Activated CD4-positive, CD25-positive, alpha-beta regulatory T cell treated with anti-CD3 and anti-CD28 coated beads, Interleukin-2, amount 50 U/mL, for 72 hours (primary cell): ENCODE data around the gene RNASE11.
"Not testable (repeated sequence)": the region's sequence is repeated elsewhere in the genome, so short reads cannot be mapped to it uniquely, and the experiment has no call there.

Source experiments
- DNase-seq: peaks from one replicate; pipeline ENCODE4 v3.0.0; 2021

The RNASE11 gene

DNA sequence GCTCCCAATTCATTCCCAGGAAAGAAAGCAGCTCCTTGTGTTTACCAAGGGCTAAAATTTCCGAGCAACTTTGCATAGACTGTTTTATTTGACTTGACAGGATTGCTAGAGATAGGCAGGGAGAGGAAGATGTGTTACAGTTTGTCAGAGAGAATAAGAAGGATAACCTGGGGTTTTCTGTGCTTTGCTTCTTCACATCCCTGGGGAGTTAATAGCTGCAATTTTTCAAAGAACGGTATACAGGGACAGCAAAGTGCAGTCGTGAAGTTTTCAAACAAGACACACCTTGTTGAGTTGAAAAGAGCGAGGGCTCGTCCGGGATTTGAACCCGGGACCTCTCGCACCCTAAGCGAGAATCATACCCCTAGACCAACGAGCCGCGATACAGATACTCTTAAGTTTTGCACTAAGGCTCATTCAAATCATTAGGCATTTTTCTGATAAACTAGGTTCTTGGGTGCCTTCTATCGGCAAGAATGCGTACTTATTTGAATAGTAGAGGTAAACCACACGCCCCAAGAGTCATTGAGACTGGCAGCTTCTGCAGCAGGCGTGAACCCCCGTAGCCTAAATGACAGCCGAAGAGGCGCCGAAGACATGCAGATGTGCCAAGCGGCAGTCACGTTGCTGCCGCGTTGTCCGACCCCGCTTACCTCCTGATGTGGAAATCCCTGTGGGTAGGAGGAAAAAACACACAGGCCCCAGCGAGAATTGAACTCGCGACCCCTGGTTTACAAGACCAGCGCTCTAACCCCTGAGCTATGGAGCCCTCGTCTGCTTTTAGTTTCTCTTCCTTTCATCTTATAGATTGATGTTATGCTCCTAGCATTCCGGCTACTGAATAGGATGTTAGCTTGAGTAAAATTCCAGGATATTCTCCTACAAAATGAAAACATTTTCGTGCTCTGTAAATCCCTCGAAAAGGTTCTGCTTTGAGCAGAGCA lies 25.6 kb upstream of the RNASE11 start:
- peak; percentile 82 for DNase-seq

DNA sequence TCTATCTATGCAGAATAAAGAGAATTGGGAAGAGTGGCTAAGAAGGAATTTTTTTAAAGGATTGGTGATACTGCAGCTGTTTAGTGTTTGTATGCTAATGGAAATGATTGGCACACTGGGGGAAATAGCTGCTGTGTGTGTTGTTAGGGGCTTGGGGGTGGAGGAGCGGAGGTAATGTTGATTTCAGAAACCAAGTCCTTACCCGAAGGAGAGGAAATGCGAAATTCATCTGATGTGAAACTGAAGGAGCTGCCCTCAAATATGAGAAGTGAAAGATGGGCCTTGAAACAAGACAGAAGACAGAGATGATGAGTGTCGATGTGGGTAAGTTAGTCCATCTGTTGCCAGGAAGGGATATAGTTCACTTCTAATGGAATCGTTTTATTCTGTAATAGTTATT lies 24.6 kb upstream of the RNASE11 start:
- DNase-seq = no peak

DNA sequence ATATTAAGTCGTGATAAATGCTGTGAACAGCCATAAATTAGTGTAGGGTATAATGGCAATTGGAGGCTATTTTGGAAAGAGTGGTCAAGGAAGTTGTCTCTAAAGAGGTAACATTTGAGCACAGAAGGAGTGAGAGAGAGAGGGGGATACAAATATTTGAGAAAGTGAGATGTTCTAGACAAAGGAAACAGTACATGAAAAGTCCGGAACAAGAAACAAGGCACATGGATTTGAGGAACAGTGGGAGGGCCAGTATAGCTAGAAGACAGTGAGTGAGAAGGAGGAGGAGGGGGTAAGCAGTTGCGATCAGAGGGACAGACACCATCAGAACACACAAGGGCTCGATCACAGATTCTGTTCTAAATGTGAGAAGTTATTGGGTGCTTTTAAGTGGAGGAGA lies 23.5 kb upstream of the RNASE11 start:
- DNase-seq = no peak

DNA sequence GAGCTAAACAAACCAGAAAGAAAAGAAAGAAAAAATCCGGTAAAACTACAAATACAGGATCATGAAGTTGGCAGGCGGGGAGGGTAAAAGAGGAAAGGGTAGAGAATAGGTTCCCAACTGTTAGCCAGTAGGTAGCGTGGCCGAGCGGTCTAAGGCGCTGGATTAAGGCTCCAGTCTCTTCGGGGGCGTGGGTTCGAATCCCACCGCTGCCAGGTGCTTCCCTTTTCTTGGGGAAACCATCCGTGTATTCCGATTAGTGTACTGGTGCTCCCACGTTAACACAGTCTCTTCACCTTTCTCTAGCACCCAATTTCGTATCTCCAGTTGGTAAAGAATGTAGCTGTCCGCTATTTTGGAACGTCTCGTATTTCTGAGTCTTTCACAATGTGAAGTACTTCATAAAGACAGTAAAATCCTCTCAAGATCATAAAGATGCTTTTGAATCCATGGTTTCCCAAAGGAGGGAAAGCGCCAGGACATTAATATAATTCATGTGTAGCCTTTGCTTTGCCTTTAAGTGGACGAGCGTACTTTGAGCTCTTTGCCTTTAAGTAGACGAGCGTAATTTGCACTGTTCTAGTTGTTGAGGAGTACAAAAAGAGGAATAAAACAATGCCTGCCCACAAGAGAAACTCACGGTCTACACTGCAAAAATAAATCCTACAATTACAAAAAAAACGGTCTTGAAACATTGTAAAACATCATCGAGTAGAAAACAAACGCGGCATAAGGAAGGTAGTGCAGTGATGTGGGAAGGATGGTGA lies 22.4 kb upstream of the RNASE11 start:
- peak; percentile 84 for DNase-seq

DNA sequence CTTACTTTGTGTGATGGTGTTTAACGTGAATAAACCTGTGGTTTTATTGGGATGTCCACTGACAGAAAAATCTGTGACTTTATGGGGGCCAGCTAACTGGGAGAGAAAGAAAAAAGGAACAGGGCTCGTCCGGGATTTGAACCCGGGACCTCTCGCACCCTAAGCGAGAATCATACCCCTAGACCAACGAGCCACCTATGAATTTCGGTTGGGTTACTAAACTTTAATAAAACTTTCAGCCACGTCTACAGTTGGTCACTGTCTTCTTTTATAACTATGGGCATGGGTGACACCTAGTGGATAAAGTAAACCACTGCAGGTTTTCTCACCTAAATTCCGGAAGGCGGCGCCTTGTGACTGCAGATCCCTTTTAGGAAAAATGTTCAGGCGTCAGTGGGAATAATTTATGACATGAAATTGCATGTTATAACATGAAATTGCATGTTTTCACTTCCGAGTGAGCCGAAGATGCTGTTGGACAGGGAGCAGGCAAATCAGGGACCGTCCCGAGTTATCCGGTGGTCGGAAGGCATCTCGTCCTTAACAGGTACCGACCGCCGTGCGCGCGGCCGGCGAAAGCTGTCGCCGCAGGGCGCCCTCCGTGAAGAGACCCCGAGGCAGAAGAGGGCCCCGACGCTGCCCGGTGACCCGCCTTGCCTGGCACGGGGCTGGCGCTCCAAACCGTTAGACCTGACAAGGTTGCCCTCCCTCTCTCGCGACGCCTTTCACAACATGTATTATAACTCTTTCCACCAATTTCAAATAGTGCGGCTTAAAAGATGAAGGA lies 21.6 kb upstream of the RNASE11 start:
- peak; percentile 61 for DNase-seq

DNA sequence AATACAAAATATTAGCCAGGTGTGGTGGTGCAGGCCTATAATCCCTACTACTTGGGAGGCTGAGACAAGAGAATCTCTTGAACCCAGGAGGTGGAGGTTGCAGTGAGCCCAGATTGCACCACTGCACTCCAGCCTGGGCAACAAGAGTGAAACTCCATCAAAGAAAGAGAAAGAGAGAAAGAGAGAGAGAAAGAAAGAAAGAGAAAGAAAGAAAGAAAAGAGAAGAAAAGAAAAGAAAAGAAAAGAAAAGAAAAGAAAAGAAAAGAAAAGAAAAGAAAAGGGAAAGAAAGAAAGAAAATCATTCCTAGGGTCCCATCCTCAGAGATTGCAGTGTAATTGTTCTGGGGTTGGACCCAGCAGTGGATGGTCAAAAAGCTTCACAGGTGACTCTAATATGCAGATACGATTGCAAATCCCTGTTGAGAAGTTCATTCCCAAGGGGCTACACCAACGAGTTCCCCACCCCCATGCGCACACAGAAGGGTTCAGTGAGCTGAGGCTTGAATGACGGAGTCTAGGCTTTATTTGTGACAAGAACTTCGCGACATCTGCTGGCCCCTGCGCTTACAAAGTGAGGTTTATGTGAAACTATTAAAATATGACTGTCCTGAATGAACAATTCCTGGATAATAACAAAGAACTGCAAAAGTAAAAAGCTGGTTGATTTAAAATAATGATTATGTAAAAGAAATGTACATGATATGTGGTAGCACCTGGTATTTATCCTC lies 20.7 kb upstream of the RNASE11 start:
- DNase-seq = no peak

DNA sequence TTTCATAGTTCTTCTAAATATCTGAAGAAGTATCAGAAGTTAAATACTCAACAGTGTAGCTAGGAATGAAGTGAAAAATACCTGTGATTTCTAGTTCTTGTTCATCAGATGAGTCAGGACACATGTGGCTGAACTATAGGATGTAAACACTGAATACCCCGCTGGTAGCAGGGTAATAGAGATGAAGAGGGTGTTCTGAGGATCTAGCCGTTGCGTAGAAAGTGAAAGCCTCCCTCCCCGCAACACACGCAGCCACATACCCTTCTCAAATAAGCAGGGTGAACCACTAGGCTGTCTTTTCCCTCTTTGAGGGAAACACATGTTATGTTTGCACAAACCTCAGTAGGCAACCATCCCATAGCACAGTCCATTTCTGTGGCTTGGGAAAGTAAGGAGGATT lies 19.8 kb upstream of the RNASE11 start:
- DNase-seq = no peak

DNA sequence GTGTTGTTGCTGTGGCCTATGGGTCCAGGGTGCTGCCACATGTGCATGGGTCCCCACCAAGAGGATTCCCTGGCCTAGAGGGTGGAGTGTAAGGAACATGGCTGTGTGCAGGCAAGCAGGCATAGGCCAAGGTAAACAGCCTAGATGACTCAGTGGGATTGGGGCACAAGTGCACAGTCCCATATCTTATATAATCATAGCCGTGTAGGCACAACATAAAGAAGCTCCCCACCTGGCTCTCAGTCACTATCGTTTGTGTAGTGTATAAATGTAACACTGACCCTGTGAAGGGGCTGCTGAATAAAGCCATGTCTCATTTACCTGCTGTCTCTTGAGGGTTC lies 19.1 kb upstream of the RNASE11 start:
- DNase-seq = no peak

DNA sequence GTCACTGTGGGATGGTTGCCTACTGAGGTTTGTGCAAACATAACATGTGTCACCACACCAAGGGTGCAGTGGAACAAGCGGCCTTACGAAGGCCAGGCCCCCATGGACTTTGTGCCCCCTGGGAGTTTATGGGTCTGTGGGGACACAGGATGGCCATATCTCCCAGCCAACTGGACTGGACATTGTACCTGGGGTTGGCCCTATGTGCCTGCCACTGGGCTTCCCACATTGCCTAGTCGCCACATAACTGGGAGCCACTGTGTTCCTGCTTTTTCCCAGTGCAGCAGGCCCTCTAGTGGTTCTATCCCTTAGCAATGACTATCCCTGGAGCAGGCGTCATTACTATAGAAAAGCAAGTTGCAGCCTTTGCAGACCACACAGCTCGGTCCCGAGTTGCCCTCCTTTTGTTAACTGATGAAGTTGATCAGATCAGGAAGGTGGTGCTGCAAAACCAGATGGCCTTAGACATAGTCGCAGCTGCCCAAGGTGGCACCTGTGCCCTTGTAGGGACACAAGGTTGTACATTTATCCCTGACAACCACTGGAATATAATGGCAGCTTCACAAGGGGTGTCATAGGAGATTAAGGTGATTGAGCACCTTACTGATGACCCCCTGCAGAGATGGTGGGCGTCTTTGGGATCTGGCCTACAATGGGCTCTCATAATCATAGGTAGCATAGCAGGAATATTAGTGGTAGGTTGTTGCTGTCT lies 18.5 kb upstream of the RNASE11 start:
- DNase-seq = no peak

DNA sequence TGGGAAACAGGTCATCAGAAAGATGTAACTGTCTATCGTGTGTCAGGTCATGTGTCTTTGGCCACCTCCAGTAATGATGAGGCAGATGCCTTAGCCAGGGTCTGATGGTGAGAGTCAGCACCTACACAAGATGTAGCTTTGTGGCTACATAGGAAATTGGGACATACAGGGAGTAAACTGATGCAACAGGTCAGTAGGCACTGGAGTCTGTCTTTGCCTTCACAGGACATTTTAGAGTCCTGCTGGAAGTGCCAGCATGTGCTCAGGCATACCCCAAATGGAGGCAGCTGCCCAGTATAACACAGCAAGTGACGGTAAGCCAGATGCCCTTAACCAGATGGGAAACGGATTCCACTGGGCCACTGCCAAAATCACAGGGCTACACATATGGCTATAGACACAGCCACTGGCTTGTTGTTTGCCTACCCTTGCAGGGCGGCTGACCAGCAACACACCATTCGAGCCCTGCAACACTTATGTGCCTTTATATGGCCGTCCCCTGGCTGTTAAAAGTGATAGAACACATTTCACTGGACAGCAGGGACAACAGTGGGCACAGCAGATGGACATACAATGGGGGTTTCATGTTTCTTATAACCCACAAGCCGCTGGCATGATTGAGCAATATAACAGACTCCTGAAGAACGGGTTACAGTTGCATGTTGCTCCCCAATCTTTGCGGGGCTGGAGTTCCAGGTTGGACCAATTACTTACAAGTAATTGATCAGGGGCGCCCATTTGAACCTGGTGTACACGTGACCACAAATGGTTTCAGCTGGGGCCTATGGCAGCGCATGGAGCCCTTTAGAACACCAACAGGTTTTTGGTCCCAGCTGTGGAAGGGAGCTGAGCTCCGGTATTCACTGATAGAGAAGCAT lies 16.3 kb upstream of the RNASE11 start:
- no peak for DNase-seq

DNA sequence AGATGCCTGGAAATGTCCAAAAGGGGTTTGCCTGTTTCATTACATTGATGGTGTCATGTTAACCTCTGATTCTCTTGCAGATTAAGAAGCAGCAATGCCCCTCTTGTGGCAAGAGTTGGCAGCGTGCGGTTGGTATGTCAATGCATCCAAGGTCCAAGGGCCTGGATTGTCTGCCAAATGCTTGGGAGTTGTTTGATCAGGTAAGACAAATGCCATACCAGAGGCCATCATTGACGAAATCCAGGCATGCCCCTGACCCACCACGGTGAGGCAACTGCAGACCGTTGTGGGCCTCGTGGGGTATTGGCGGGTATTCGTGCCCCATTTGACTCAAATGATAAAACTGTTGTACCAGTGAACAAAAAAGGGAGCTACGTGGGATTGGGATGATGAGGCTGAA lies 14.8 kb upstream of the RNASE11 start:
- no peak for DNase-seq

DNA sequence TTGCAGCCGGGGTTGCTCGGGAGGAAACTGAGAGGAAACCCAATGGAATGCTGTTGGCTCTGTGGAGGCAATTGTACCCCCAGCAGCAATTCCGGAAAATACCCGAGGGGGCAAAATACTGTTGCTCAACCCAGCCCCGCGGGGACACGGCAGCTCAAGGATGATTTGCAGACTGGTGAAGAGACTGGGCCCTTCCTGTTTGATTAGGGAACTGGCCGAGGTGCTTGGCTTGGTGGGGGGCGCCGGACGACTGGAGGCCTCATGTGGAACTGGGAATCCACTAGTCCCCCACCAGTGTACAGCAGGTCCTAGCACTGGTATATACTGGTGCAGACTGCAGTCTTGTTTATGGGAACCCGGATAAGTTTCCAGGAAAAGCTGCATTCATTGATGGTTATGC lies 13.7 kb upstream of the RNASE11 start:
- DNase-seq = no peak

DNA sequence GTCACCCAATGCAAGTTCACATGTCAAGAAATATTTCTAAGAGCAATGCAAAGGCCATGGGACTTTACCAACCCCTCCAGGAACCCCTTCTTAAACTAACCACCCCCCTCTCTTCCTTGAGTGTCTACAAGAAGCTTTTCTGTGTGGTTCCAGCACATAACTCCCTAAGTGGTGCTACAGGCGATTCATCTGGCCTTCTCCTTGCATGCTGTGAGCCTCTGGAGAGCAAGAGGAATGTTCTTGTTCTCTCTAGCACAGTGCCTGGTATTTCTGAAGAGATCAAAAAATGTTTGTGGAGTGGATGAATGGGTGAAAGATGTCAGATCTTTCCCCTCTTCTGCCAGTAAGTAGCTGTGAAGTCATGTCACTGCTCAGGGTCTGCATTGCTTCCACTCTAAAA lies 9.3 kb upstream of the RNASE11 start:
- DNase-seq = no peak

DNA sequence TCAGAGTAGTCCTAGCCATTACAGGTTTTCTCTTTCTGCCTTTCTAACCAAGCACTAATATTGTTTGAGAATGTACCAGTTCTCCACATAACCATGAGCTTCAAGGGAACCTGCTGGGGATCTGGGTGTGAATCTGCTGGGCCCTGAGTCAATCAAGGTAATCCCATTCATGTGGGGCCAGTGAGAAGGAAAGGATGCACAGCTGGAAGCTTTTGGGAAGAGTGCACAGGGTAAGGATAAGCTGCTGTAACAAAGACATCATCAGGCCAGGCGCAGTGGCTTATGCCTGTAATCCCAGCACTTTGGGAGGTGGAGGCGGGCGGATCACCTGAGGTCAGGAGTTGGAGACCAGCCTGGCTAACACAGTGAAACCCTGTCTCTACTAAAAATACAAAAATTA lies 7.9 kb upstream of the RNASE11 start:
- DNase-seq = not testable (repeated sequence)

DNA sequence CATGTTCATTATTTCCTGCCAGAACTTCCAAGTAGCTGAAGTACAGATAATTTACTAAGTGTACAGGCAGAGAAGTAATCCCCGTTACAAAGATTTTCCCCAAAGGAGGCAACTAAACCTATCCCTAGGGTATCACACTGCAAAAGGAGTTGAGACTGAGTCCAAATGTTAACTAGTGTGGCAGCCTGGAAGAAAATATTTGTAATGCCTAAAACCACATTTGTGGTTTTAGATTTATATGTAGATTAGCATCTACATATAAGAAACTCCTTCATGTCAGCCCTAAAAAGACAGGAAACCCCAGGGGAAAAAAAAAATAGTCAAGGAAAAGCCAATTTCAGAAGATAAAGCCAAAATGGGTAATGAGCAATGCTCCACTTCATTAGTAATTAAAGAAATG lies 4.8 kb upstream of the RNASE11 start:
- DNase-seq = no peak

DNA sequence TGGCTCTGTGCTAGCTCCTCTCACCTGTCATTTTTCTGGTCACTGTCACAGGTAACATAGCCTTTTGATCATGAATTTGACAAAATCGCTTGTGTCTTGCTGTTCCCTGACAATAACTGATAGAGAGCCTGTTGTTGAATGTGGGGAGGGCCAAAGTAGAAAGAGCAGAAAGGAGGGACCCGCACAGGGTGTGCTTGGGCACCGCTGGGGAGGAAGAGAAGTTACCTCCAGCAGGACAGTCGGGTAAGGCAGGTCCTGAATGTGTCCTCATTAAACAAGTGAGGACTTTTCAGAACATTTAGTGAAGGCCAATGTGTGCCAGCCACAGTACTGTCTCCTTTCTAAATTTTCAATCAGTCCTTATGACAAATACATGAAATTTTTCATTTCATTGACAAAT lies 3.4 kb upstream of the RNASE11 start, which contains the start of gene RNASE12:
Gene RNASE12 (minus strand): TSS at position 142 of the 400 bp plus-strand sequence. CDS start 653 bp downstream, outside the sequence.
- DNase-seq = no peak

DNA sequence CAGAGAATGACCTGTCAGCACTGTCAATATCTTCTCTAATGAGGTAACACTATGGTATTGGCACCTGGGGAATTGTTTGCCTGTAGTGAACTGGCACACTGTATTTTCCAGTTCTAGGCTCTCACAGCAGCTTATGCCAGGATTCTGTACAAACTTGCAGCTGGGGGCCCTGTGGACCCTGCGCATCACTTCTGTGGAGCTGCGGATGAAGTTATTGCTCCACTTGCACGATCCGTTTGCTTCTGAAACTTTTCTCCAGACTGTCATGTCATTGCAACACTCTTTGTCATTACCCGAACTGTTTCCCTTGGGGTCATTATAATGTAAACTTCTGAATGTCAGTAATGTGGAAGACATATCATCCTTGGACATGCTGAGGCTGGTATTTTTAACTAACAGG lies 3.9 kb downstream of the RNASE11 start:
- DNase-seq = no peak

DNA sequence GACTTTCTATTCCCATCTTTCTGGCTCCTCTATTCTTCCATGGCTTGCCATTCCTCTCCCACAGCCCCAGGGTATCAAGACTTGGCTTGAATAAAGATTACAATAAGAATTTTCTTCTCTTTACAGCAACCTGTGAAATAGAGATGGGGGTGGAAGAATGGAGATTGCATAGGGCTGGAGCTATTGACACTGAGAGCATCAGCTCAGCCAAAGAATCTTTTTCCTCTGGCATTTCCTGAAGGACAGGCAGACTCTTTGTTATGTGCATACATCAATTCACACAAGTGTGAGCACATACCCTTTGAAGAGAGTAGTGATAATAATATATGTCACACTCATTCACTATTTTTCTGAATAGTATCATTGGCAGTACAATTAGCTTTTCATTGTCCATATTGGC lies 4.7 kb downstream of the RNASE11 start:
- DNase-seq = no peak

DNA sequence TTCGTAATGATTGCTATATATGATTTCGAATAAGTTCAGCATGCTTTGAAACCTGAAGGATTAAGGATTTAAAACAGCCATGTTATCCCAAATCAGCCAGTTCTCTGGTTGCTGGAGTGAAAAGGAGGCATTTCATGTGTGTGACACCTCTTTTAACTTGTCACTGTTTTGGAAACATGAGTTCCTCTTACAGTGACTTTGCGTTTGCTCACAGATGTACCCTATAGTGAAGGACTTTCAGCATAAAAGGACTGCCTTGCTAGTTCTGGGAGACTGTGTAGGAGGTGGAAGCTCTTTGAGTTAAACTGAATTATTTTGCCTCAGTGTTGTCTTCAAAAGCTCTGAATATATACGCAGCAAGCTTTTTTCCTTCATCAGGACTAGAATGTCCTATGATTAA lies 7.6 kb downstream of the RNASE11 start:
- DNase-seq = no peak

DNA sequence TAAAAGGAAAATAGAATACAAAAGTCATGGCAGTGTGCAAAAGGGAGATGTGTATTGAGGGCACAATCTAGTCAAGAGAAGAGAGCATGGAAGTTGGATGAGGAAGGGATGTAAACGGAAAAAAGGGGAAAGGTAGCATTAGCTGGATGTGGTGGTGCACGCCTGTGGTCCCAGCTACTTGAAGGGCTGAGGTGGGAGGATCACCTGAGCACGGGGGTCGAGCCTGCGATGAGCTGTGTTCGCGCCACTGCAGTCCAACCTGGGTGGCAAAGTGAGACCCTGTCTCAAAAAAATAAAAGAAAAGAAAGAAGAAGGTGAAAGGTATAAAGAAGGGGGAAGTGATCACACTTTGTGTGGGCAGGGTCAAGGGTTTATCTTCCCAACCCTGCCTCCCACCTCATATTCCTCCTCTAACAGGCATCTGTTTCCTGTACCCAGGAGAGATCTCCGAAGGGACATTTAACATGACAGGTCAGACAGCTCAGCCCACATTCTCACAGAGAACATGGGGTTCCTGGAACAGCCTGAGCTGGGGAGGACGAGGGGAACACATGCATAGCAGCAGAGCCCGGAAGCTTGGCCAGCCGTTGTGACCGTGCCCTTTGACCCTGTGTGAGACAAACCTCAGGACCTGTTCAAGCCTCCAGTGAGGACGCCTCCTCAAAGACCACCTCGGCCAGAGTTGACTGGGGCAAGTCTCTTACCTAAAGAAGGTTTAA lies 8.9 kb downstream of the RNASE11 start:
- DNase-seq = no peak
